SK-N-DZ (cell line): ENCODE data around the gene TSSK6.

ENCODE experiments used
- DNase-seq: peaks from one replicate; pipeline ENCODE4 v3.0.0-alpha.2; 2015; ENCODE audit warnings: low spot score

The TSSK6 gene

DNA sequence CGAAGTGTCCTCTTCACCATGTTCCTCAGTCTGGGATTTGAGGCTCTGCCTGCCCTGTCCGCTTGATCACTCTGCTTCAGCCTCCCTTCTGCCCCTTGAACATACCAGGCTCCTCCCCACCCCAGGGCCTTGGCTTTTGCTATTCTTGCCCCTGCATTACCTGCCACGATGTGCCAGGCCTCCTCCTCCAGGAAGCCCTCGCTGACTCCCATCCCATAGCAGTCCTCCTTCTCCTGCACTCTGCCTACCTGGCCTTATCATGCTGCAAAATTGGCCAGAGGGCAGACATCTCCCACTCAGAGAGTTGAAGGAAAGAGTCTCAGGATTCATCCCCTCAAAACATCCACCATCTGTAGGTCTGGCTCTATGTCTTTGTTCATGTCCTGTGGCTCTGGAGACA lies 15.5 kb upstream of the TSSK6 start:
- DNase-seq = no peak

DNA sequence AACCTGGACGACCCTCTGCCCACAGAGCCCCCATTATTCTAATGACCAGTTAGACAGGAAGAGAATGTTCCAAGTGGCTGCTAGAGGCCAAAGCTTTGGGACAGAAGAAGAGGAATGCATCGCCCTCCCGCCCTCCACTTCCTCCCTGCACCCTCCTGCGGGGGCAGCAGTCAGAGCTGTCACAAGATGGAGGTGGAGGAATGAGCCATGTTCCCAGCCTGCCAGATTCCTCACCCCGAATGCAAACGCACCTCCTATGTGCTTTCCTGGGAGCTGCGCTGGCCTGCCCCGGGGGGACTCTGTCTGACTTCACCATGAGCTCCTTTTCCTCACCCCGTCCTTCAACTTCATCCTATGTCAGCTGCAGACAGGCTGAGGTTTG lies 15.1 kb upstream of the TSSK6 start:
- DNase-seq = no peak

DNA sequence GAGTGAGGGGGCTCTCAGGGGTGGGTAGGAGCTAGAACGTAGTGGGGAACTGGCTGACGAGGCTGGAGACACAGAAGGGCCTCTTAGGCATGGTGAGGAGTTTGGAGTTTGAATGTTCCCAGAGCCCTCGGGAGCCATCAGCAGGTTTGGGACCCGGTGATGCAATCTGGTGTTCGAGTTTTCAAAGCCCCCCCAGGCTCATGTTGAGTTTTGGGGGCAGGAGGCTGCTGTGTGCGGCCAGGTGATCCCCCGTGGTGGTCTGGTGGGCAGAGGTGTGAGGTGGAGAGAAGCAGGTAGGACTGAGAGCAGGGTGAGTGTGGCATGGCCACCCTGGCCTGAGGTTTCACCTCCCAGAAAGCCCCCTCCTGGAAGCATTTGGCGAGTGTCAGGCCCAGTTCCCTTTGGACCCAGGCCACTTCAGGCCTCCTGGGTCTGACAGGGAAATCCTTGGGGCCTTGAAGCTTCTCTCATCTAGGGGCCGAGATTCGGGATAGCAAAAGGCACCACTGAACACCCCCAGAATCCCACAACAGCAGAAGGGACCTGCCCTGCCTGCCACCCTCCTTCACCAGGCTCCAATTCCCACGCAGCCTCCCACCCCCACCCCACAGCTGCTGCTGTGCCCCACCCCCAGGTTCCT lies 14.6 kb upstream of the TSSK6 start:
- DNase-seq = no peak

GRCh38 chr19:19528721-19529490 lies 13.6 kb upstream of the TSSK6 start, which contains the start of gene YJEFN3:
Gene YJEFN3, plus strand, starts transcription at chr19:19528911. Its CDS starts 22 bp downstream, at chr19:19528933.
- DNase-seq = peak; percentile 64

DNA sequence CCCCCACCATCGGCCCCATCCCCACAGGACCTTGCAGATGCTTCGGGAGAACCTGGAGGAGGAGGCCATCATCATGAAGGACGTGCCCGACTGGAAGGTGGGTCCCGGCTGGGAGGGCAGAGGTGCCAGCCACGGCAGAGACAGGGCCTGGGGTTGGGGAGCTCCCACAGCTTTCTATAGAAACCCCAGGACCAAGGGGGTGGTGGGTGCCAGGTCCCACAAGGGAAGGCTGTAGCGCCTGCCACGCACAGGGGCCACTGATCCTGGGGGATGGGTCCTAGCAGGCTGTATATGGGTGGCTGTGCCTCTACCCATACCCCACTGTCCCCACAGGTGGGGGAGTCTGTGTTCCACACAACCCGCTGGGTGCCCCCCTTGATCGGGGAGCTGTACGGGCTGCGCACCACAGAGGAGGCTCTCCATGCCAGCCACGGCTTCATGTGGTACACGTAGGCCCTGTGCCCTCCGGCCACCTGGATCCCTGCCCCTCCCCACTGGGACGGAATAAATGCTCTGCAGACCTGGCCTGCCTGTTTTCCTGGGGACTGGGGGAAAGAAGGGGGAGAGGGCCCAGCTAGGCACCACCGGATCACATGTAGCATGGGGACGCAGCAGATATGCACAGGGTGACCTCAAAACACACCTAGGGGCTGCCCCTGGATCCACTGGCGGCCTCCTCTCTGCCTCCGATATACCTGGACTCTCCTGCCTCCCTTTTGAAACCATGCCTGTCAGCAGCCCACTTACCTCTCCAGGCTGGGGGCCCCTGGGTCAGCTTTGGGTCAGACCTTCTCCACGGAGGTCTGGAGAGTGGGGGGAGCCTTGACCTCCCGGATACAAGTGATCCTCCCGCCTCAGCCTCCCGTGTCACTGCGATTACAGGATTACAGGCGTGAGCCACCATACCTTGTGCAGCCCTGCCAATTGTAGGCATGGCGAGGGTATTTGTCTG lies 12.6 kb upstream of the TSSK6 start:
- no peak for DNase-seq

- DNase-seq = no peak
These were observed 12.0 kb upstream of the TSSK6 start for GRCh38 chr19:19527371-19527656.

- DNase-seq = no peak
These were observed 11.4 kb upstream of the TSSK6 start for GRCh38 chr19:19526581-19527370.

GRCh38 chr19:19525611-19526380 lies 10.4 kb upstream of the TSSK6 start:
- no peak for DNase-seq

DNA sequence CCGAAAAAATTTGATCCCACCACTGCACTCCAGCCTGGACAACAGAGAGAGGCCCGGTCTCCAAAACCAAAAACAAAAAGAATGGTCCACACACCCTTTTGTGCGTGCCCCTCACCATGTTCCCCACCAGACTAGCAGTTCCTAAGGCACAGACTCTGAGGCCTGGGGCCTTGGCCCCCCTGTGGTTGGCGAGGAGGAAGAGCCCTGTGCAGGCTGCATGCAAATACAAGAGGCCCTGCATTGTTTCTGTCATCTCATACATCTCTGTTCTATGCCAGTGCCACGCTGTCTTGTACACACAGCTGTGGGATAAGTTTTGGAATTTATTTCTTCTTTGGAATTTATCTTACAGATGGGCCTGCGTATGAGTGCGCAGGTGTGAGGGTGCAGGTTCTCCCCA lies 8.7 kb upstream of the TSSK6 start:
- no peak for DNase-seq

DNA sequence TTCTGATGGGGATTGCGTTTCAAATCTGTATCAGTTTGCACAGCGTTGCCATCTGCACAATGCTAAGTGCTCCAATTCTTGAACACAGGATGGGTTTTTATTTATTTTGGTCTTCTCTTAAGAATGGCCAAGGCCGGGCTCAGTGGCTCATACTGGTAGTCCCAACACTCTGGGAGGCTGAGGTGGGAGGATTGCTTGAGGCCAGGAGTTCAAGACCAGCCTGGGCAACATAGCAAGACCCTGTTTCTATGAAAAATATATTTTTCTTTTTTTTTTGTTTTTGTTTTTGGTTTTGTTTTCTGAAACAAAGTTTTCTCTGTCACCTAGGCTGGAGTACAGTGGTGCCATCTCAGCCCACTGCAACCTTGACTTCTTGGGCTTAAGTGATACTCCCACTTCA lies 7.8 kb upstream of the TSSK6 start:
- no peak for DNase-seq

DNA sequence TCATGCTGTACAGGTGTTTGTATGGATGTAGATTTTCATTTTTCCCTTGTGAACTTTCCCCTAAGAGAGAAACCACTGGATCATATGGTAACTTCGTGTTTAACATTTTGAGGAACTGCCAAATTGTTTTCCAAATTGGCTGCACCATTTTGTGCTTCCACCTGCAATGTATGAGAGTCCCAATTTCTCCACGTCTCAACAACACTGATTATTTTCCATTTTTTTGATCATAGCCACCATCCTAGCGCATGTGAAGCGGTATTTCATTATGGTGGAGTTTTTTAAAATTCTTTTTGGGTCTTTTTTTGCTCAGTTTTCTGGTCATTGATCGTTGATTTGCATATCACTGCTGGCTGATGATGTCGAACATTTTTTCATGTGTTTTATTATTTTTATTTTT lies 5.6 kb upstream of the TSSK6 start:
- no peak for DNase-seq

- DNase-seq = no peak
These were observed 1.9 kb upstream of the TSSK6 start for GRCh38 chr19:19517235-19517619.

- DNase-seq = peak; percentile 93
These were observed 533 bp upstream of the TSSK6 start, which contains the start of gene NDUFA13 for GRCh38 chr19:19515642-19516519. Gene NDUFA13, plus strand, starts transcription at chr19:19516225. Its CDS starts 14 bp downstream, at chr19:19516239.

DNA sequence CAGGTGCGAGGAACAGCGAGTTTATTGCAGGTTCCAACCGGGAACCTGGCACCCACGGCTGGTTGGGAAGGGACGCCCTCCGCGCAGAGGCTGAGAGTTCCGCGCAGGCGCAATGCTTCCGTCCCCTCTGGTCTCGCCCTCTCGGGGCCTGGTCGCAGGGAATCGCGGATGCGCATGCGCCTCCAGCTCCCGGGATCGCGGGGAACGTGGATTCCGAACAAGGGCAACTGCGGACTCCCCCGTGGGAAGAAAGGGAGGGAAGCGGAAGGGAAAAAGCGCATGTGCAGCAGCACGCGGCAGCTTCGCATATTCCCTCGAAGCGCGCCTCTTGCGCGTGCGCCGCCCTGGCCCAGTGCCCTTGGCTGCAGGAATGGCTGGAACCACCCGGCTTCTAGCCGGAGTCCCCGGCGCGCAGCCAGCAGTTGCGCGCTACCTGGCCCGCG lies 1.1 kb downstream of the TSSK6 start:
- DNase-seq = no peak

DNA sequence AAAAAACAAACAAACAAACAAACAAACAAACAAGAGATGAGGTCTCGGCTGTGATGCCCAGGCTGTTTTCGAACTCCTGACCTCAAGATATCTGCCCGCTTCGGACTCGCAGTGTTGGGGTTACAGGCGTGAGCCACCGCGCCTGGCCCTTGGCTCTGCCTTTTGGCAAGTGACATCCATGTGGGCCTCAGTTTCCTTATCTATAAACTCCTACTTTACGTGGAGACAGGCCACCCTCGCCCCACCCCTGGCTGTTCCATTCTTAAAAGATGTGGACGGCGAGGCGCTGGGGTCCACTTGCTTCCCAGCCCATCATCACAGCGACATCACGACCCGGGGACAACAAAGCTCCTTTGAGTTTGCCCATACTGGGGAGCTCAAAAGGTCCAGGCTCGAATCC lies 1.7 kb downstream of the TSSK6 start:
- DNase-seq = no peak

DNA sequence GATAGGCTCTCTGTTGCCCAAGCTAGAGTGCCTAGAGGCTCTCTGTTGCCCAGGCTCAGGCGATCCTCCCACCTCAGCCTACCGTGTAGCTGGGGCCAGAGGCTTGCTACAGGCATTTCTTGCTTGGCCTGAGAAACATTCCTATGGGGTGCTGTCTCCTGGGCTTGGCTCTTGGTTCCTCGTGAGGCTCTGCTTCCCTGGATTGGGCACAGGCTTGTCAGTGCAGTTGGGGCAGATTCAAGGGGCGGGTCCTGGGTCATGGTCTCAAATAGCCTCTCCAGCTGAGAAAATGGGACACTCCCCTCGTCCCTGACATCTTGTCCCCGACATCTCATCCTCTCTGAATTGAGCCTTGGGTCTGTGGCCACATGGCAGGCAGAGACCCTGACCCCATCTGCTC lies 4.9 kb downstream of the TSSK6 start:
- no peak for DNase-seq

- no peak for DNase-seq
These were observed 7.1 kb downstream of the TSSK6 start for GRCh38 chr19:19508217-19508616.

DNA sequence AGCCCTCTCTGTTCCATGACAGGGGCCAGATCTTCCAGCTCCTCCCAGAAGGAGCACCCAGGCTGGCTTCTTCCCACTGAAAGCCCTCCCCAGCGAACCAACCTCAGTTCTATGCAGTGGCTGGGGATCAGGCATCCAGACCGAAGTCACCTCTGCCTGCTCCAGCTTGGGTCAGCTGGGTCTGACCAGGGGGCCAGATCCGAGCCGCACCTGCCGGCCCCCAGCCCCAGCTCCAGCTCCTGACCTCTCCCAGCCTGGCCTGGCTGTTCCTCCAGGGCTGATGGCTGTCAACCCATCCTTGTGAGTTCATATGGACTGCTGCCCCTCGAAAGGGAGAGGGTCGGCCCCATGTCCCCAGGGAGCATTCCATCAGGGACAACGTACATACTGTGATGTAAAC lies 8.0 kb downstream of the TSSK6 start:
- DNase-seq = no peak

GRCh38 chr19:19506592-19506991 lies 8.8 kb downstream of the TSSK6 start:
- no peak for DNase-seq
